HG03135 (cell line): Measurements from ENCODE around the gene PTPRF.
"Not testable (repeated sequence)": the region's sequence is repeated elsewhere in the genome, so short reads cannot be mapped to it uniquely, and the experiment has no call there.

Experiments used
- ATAC-seq: cut with Tn5 transposase; IDR thresholded peaks from one replicate; pipeline ENCODE4 v1.9.1; 2021; ENCODE audit warnings: mild to moderate bottlenecking, moderate library complexity; ENCODE audit not compliant: unreplicated experiment

Gene PTPRF

DNA sequence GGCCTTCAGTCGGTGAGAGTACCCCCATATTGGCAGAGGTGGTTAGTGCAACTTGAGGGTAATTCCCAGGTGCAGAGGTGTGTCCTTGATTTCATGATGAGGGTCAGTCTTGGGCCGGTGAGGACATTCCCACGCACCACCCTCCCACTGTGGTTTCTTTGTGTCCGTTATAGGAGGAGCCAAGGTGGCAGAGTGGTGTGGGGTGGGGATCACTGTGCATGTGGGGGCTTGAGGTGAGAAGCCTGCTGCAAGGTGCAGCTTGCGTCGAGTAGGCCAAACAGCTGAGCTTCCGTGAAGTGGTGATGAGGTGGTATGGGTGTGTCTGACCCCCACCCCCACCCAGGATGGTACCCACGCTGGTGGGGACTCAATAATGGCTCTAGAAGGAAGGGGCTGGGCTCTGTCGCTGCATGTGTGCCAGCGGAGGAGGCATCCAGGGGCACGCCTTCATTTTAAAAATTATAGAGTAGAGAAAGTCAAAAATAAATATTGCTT, 6.2 kb downstream of the PTPRF start:
- ATAC-seq, result no peak

DNA sequence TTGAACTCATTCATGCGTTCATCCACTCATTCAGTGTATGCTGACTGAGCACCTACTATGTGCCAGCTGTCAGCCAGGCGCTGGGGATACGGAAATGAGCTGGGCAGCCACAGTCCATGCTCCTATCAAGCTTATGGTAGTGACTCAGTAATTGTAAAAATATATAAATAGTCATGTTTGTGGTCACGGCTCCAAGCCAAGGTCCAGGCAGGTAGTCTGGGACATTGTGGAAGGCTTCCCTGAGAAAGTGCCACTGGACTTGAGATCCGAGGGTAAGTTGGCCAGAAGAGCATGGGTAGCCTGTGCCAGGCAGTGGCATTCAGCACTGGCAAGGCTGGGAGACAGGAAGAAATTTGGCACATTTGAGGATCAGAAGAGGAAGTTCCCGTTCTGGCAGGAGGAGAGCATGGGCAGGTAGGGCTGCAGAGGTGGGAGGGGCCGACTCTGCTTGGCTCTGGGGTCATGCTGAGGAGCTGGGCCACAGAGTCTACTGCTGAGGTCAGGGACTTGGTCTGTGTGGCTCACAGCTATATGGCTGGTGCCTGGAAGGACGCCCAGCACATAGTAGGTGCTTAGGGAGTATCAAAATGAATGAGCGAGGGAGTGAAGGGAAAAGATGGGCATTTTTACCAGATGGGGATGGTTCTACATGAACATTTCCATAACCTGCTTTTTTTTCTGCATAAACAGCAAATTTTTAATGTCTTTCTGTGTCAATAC, 6.9 kb downstream of the PTPRF start:
- ATAC-seq, result no peak

- no peak for ATAC-seq
Measured at GRCh38 chr1:43538143-43538487, 7.4 kb downstream of the PTPRF start.

DNA sequence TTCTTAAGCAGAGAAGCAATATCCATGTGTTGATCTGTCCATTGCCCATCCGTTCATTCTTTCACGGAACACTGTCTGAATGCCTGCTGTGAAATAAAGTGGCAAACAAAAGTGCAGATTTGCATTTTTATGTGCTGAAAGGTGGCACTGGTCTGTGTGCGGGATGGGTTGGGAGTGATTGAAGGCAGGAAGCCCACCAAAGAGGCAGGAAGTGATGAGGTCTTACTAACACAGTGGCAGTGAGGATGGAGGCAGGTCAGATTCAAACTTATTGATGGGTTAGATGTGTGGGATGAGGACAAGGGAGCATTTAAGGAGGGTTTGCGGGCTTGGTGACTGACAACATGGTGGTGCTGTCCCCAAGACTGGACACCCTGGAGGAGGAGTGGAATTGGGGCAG, 8.3 kb downstream of the PTPRF start:
- ATAC-seq, result no peak

GRCh38 chr1:43539726-43540434, 9.2 kb downstream of the PTPRF start:
- no peak for ATAC-seq

GRCh38 chr1:43540653-43541071, 10.0 kb downstream of the PTPRF start:
- no peak for ATAC-seq

DNA sequence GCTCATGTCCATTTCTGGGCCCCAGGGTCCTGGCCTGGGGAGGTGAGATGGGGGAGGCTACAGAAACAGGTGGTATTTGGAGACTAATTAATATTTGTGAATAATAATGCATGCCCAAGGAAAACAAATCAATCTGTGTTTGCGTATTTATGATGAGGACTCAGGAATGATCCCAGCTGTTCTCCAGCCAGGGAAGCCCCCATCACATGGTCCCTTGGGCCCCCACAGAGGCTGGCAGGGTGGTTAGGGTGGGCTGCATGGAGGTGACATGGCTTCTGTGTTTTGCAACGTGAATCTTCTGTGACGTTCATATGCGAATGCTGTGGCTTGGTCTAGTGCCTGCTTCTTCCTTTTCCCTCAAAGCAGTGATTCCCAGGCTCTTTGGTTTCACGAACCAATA, 10.5 kb downstream of the PTPRF start:
- no peak for ATAC-seq

GRCh38 chr1:43541721-43542401, 11.2 kb downstream of the PTPRF start:
- ATAC-seq, result no peak

DNA sequence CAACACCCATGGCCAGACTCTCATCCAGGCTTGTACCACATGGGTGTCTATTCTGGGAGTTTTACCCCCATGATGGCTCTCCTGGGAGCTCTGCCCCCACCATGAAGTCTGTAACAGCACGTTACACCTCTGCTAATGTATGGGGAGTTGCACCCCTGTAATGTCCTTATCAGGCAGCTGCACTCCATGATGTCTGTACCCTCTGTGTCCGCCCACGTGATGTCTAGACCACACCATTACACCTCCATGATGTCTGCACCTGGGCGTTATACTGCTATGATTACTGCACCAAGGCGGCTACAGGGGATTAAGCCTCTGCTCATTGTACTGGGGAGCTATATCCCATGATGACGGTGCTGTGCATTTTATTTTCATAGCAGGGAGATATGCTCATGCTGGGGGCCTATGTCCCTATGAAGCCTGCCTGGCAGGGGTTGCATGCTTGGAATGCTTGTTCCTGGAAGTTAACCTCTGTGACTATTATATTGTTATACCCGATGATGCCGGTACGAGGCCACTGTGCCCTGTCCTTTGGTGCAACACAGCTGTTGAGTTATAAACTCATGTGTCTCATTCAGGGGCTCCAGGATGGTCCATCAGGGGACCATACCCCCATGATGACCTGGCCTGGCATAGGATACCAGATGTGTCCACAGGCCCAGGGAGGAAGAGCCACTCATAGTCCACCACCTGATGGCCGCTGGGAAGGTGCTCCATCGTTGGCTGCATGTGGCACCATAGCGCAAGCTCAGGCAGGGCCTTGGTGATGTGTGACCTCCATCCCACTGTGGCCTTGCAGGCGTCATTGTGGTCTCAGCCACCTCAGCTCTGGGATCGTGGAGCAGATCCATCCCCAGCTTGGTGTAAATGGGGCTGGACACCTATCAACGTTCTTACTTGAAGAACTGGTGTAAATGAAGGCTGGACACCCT, 12.1 kb downstream of the PTPRF start:
- no peak for ATAC-seq

GRCh38 chr1:43543567-43543966, 12.9 kb downstream of the PTPRF start:
- ATAC-seq, result no peak

- ATAC-seq, result no peak
Measured at GRCh38 chr1:43545339-43545694, 14.6 kb downstream of the PTPRF start.

DNA sequence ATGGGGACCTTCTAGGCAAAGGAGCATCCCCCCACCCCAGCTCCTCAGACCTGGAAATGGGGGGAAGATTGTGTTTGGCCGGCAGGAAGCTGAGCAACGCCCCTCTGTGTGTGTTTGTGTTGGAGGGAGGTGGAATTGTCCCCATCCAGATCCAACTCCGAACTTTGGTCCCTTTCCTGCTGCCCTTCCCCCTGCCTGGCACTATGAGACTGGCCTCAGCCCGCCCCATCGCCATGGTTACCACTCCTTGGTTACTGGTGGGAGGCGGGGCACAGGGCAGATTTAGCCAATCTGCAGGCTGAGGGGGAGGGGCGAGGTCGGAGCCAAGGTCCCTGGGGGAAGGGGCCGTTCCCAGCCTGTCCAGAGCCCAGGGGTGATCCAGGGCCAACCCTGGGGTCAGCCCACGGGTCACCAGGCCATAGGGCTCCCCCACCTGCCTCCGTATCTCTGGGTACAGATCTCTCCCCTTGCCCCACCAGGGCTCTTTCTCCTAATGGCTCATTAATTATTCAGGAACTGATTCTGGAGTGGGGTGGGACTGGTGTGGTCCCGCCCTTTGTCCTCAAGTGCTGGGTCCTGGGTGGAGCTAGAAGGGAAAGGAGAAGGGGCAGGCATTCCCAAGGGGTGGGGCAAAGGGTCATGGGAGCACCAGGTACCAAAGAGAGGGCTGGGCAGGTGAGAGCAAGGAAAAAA, 15.2 kb downstream of the PTPRF start:
- ATAC-seq, result no peak

DNA sequence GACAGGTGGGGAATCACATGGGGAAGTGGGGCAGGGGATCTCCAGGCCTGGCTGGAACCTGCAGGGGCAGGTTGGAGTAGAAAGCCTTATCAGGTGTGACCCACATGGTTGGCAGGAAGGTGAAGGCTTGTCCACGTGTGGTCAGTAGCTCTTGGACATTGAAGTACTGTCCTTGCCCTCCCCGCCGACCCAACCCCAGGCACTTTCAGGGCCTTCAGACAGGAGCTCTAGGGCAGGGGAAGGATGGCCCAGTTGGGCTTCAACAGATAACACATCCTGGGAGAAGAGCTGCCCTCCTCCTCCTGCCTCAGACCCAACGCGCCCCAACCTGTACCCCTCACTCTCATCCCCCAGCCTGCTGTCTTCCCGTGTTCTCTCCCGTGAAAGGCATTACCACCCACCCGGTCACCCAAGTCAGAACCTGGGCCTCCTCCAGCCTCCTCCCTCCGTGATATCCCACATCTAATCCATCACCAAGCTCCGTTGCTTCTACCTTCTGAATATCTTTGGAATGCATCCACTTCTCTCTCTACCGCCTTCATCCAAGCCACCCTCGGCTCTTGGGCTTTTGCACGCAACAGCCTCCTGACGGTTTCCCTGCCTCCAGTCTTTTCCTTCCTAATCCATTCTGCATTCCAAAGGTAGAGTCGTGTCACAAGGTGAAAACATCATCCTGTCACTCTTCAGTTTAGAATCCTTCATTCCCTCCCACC, 15.9 kb downstream of the PTPRF start:
- no peak for ATAC-seq

DNA sequence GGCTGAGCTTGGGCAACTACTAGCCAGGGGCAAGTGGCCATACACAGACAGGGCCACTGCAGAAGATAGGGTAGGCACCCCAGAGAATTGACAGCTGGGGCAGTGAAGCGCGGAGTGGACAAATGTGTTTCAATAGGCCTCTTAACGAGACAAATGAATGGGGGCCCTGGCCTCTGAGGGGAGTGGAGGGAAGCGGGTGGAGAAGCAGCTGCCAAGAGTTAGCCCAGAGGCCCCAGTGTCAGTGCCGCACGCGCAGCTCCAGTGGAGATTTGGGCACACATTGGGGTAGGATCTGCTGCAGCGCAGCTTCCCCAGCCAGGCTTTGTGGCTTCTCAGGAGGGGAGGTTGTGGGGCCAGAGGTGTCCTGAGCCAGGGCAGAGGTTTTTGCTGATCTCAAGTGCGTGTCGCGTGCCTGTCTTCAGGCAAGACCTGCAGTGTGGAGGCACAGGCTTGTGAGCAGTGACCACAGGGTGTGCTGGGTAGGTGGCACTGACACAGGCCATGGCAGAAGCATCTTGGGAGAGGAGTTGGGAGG, 16.9 kb downstream of the PTPRF start:
- ATAC-seq, result no peak

DNA sequence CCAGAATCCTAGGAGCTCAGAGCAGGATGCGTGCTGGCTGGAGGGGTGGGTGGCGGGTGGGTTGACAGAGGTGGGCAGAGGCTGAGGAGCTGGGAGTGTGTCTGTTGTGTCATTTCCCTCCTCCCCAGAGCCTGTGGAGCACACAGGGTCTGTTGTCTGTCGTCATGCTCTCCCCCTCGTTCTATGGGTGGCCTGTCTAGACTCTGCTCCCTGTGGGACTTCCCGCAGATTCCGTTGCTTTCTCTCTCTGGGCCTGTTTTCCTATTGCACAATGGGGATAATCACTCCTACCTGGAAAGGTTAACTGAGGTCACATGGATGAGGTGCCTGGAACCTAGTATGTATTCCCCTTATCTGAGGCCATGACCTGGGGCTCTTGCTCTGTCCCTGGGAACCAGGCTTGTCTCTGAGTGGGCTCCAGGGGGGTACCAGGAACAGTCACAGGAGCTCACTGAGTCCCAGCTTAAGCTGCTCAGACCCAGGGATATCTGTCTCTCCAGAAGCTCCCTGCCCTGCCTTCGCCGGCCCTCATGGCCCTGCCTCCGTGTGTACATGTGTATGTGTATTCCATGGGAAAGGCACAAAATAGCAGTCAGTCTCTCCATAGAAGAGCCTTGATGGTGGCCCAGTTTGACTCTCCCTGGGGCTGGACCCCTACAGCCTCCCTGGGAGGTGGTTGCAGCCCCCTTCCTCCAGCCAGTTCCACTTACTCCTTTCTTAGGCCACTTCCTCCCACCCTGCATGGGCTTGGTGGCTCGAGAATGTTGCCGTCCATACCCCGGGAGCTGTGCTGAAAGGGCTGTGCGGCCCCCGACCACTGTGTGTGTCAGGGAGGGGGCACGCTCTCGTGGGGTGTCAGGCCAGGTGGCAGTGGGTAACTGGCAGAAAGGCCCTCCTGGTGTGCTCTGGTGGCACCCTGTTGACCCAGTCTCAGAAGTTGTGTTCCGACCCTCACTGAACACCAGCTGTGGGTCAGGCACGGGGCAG, 17.9 kb downstream of the PTPRF start:
- ATAC-seq, result no peak

- ATAC-seq, result not testable (repeated sequence)
Measured at GRCh38 chr1:43549394-43549793, 18.7 kb downstream of the PTPRF start.

DNA sequence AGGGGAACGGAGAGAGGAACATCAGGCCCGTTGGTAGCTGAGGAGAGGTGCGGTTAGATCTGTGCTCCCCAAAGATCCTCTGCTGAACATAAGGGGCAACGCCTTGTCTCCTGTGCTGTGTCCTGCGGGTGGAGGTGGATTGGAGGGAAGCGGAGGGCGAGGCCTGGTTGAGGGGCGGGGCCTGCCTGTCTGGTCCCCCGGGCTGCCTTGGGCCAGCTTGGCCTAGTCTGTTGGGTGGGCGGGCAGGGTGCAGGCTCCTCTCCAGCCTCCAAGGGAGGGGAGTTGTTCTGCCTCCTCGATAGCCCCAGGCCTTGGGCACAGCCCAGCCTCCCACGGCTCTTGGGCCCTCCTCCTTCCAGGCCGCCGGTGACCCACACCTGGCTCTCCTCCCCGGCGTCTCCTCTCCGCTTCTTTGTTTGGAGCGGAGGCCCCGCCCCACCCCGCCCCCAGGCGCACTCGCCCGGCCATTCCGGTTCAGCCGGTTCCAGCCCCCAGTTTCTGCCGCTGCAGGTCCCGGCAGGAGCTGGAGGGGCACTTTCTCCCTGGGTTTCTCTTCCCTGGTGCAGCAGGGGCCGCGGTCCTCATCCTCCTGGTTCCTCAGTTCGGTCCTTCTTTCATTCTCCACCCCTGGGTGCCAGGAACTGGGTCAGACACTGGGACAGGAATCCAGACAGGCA, 19.4 kb downstream of the PTPRF start:
- no peak for ATAC-seq
